Mesendoderm (in vitro differentiated cells): Measurements from ENCODE around the gene PARM1.

Experiments
- DNase-seq: peaks from one replicate; pipeline ENCODE4 v3.0.0; 2013
- H2AK5ac ChIP-seq: 2 replicates; pipeline ENCODE4 v1.6.1; 2013; ENCODE audit warnings: low read length, inconsistent platforms
- H2BK120ac ChIP-seq: 2 replicates; pipeline ENCODE4 v1.6.1; 2013; ENCODE audit warnings: low read depth, mild to moderate bottlenecking, low read length, moderate library complexity, mixed read lengths
- H2BK15ac ChIP-seq: replicated peaks from 2 replicates; pipeline ENCODE4 v1.6.1; 2013; ENCODE audit warnings: low read depth, mild to moderate bottlenecking, moderate library complexity
- H2BK5ac ChIP-seq: 2 replicates; pipeline ENCODE4 v1.6.1; 2013; ENCODE audit warnings: low read length, inconsistent platforms
- H3K18ac ChIP-seq: 2 replicates; pipeline ENCODE4 v1.6.1; 2013; ENCODE audit warnings: mild to moderate bottlenecking, low read length, mixed read lengths
- H3K23ac ChIP-seq: one replicate; pipeline ENCODE4 v1.6.1; 2013; ENCODE audit warnings: low read length
- H3K27ac ChIP-seq: 2 replicates; pipeline ENCODE4 v1.5.1; 2013; ENCODE audit warnings: low read depth, mild to moderate bottlenecking, inconsistent platforms, low read length, moderate library complexity
- H3K27me3 ChIP-seq: 2 replicates; pipeline ENCODE4 v1.6.1; 2013; ENCODE audit warnings: low read length, control low read depth, mild to moderate bottlenecking, inconsistent platforms; ENCODE audit not compliant: insufficient read depth, poor library complexity
- H3K36me3 ChIP-seq: 2 replicates; pipeline ENCODE4 v1.6.1; 2013; ENCODE audit warnings: low read length, inconsistent platforms; ENCODE audit not compliant: control insufficient read depth, insufficient read depth
- H3K4ac ChIP-seq: one replicate; pipeline ENCODE4 v1.6.1; 2013; ENCODE audit warnings: low read depth, mild to moderate bottlenecking, low read length, moderate library complexity
- H3K4me1 ChIP-seq: 2 replicates; pipeline ENCODE4 v1.6.1; 2013; ENCODE audit warnings: low read depth, low read length, inconsistent platforms; ENCODE audit not compliant: control insufficient read depth
- H3K4me2 ChIP-seq: 2 replicates; pipeline ENCODE4 v1.6.1; 2013; ENCODE audit warnings: low read length
- H3K4me3 ChIP-seq: 2 replicates; pipeline ENCODE4 v1.5.1; 2013; ENCODE audit warnings: mild to moderate bottlenecking, low read length
- H3K56ac ChIP-seq: one replicate; pipeline ENCODE4 v1.6.1; 2013; ENCODE audit warnings: low read length
- H3K79me1 ChIP-seq: 2 replicates; pipeline ENCODE4 v1.6.1; 2013; ENCODE audit warnings: low read length, inconsistent platforms
- H3K79me2 ChIP-seq: 2 replicates; pipeline ENCODE4 v1.6.1; 2013; ENCODE audit warnings: mild to moderate bottlenecking, low read length; ENCODE audit not compliant: control insufficient read depth, insufficient read depth
- H3K9ac ChIP-seq: 2 replicates; pipeline ENCODE4 v1.6.1; 2013; ENCODE audit warnings: low read length, inconsistent platforms
- H4K5ac ChIP-seq: one replicate; pipeline ENCODE4 v1.6.1; 2013; ENCODE audit warnings: low read length
- H4K8ac ChIP-seq: one replicate; pipeline ENCODE4 v1.6.1; 2013; ENCODE audit warnings: low read depth, mild to moderate bottlenecking, control low read depth, low read length, moderate library complexity
- WGBS: extraction: QIAGEN DNeasy Blood & Tissue Kit; methylation state at CpG from one replicate; pipeline ENCODE4 v1.1.7; 2013; ENCODE audit warnings: low lambda C conversion rate, missing lambda C conversion rate; ENCODE audit not compliant: insufficient coverage; ENCODE audit errors: extremely low coverage; 5-methylcytosine and 5-hydroxymethylcytosine counted together

The PARM1 gene

DNA sequence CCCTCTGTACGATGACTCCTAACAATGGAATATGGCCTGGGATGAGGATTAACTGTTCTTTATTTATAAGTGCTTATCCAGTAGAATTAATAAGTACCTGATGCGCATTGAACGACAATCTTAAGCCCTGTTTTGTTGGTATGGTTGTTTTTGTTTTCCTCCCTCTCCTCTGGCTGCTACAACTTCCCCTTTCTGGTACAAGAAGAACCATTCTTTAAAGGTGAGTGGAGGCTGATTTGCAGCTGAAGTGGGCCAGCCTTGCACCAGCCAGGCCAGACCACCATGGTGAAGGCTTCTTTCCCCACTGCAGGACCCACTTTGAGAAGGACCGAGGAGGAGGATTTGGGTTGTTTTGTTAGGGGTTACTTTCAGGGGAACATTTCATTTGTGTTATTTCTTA, 113.3 kb downstream of the PARM1 start:
- Histone ChIP-seq H2AK5ac (no peak overlapping the region), H3K27me3 (no peaks in the 10 kb centered on the region), H3K4me3 (no peak overlapping the region), H3K4me1 (no peaks in the 10 kb centered on the region), H2BK15ac (no peak overlapping the region), H3K4me2 (no peak overlapping the region), H3K79me1 (no peaks in the 10 kb centered on the region), H2BK5ac (no peak overlapping the region), H3K27ac (no peak overlapping the region), H3K56ac (no peak overlapping the region), H4K8ac (no peak overlapping the region), H3K23ac (no peak overlapping the region), H3K79me2 (no peaks in the 10 kb centered on the region), H3K4ac (no peak overlapping the region), H3K9ac (no peak overlapping the region), H3K18ac (no peak overlapping the region), H2BK120ac (no peak overlapping the region), H3K36me3 (no peaks in the 10 kb centered on the region), H4K5ac (no peak overlapping the region)
- no CpG with 5 or more reads among the region's 4 CpGs for WGBS
- no peak for DNase-seq

DNA sequence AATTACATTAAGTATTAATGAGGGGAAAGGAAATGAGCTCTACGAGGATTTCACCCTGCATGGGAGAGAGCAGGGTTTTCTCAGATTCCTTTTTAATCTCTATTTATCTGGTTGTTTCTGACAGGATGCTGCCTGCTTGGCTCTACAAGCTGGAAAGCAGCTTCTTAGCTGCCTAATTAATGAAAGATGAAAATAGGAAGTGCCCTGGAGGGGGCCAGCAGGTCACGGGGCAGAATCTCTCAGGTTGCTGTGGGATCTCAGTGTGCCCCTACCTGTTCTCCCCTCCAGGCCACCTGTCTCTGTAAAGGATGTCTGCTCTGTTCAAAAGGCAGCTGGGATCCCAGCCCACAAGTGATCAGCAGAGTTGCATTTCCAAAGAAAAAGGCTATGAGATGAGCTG, 113.7 kb downstream of the PARM1 start:
- Histone ChIP-seq H2BK15ac (no peak overlapping the region), H4K5ac (no peak overlapping the region), H2AK5ac (no peak overlapping the region), H2BK5ac (no peak overlapping the region), H3K27ac (no peak overlapping the region), H3K27me3 (no peaks in the 10 kb centered on the region), H3K4me1 (no peaks in the 10 kb centered on the region), H3K4ac (no peak overlapping the region), H3K79me1 (no peaks in the 10 kb centered on the region), H3K79me2 (no peaks in the 10 kb centered on the region), H3K18ac (no peak overlapping the region), H3K4me2 (no peak overlapping the region), H2BK120ac (no peak overlapping the region), H3K9ac (no peak overlapping the region), H3K36me3 (no peaks in the 10 kb centered on the region), H3K4me3 (no peak overlapping the region), H4K8ac (no peak overlapping the region), H3K56ac (no peak overlapping the region), H3K23ac (no peak overlapping the region)
- WGBS: no CpG with 5 or more reads among the region's 2 CpGs
- no peak for DNase-seq

DNA sequence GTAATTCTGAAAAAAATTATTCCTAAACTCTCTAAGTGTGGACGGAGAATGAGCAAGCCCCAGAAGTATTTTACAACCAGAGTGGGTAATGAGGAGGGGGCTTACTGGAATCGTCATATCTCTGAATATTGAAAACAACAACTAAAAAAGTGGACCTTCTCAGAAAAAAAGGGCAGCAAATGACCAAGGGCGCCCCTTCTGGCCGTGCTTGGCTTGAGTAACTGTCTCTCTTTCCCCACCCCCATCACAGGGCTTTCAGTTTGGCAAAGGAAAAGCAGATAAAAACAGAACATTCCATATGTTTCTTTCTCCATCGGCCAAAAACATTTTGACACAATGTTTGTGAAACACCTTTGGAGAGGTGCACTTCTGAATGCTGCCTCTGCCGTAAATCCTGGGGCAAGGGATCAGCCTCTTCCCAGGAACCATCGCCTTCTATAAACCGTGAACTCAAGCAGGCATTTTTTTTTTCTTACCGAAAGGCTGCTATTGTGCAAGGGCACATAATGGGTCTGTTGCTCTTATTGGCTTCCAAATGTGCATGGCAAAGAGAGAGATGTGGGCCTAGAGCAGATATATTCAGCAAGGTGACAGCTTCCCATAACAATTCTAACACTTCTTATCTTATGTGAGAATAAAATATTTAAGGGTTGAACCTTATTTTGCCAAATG, 115.4 kb downstream of the PARM1 start:
- Histone ChIP-seq H3K4me3 (no peak overlapping the region), H3K9ac (no peak overlapping the region), H3K4me2 (no peak overlapping the region), H2BK15ac (no peak overlapping the region), H3K23ac (no peak overlapping the region), H3K79me2 (no peaks in the 10 kb centered on the region), H3K79me1 (no peaks in the 10 kb centered on the region), H3K4me1 (no peaks in the 10 kb centered on the region), H3K18ac (no peak overlapping the region), H2AK5ac (no peak overlapping the region), H3K27me3 (no peaks in the 10 kb centered on the region), H3K36me3 (no peaks in the 10 kb centered on the region), H4K8ac (no peak overlapping the region), H2BK120ac (no peak overlapping the region), H3K56ac (no peak overlapping the region), H2BK5ac (no peak overlapping the region), H3K27ac (no peak overlapping the region), H3K4ac (no peak overlapping the region), H4K5ac (no peak overlapping the region)
- WGBS: no CpG with 5 or more reads among the region's 9 CpGs
- DNase-seq: peak; percentile 40

DNA sequence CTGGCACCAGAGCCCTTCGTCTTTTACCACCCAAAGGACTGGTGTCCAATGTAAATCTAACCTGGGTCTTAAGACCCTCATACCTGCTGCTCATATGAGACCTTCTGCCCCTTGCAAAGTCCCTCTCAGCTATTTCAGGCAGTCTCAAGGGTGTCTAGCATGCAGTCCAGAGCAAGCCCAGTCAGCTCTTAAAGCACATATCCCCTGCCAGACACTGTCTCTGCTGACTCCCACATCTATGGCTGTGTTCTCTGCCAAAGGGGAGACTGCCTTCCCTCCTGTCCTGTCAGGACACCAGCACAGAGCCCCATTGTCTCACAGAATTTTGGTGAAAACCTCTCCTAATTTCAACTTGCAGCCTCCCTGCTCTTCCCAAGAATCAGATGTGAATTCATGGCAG, 118.5 kb downstream of the PARM1 start:
- no peaks in the 10 kb centered on the region for H3K36me3 ChIP-seq
- no peak overlapping the region for H3K4me3 ChIP-seq
- no peak overlapping the region for H2BK5ac ChIP-seq
- H3K27me3 ChIP-seq: no peaks in the 10 kb centered on the region
- H4K8ac ChIP-seq: no peak overlapping the region
- no peaks in the 10 kb centered on the region for H3K79me2 ChIP-seq
- no peak overlapping the region for H4K5ac ChIP-seq
- no peak overlapping the region for H2BK120ac ChIP-seq
- no peak for DNase-seq
- no peak overlapping the region for H3K23ac ChIP-seq
- no peaks in the 10 kb centered on the region for H3K4me1 ChIP-seq
- no peak overlapping the region for H2AK5ac ChIP-seq
- no peak overlapping the region for H2BK15ac ChIP-seq
- H3K56ac ChIP-seq: no peak overlapping the region
- no peak overlapping the region for H3K4ac ChIP-seq
- no peaks in the 10 kb centered on the region for H3K79me1 ChIP-seq
- no CpG with 5 or more reads among the region's 1 CpG for WGBS
- no peak overlapping the region for H3K27ac ChIP-seq
- no peak overlapping the region for H3K9ac ChIP-seq
- no peak overlapping the region for H3K4me2 ChIP-seq
- no peak overlapping the region for H3K18ac ChIP-seq

DNA sequence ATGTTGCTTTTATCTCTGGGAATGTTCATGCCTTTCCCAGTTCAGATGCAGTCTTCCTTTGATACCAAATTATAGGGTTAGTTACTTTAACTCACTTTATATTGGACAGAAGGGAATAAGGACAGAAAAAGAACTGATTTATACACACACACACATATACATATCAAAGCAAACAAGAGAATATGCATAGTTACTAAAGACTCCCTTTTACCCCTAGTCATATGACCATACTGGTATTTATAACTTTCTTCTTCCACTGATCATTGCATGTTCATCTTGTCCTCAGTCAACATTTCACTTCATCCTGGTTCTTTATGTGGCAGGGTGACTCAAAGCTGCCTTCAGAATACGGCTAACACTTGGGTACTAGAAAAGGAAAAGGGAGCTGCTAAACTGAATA, 120.4 kb downstream of the PARM1 start:
- Histone ChIP-seq H2BK5ac (no peak overlapping the region), H3K18ac (no peak overlapping the region), H3K56ac (no peak overlapping the region), H3K23ac (no peak overlapping the region), H2BK120ac (no peak overlapping the region), H3K9ac (no peak overlapping the region), H4K8ac (no peak overlapping the region), H3K4me3 (no peak overlapping the region), H3K79me1 (no peaks in the 10 kb centered on the region), H3K4ac (no peak overlapping the region), H3K4me1 (no peaks in the 10 kb centered on the region), H3K27ac (no peak overlapping the region), H2AK5ac (no peak overlapping the region), H3K79me2 (no peaks in the 10 kb centered on the region), H2BK15ac (no peak overlapping the region), H3K36me3 (no peaks in the 10 kb centered on the region), H3K27me3 (no peaks in the 10 kb centered on the region), H4K5ac (no peak overlapping the region), H3K4me2 (no peak overlapping the region)
- WGBS: no CpG with 5 or more reads among the region's 1 CpG
- DNase-seq: no peak

DNA sequence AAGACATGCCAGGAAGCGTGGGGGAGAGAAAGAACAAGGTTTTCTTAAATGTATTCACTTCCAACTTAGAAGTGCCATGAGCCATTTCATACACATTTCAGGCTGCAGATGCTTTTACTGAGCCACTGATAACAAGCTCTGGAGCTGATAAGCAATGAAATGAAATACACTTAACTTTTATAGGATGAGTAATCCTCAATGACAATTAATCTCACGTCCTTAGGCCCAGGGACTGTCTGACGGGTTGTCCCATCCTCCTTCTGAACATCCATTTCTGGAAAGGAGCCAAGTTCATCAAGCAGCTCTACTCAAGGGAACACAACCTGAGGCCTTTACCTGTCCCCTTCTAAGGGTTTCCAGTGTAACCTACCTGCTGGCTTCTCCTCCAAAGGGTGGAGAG, 121.2 kb downstream of the PARM1 start:
- WGBS: no CpG with 5 or more reads among the region's 3 CpGs
- H2BK5ac ChIP-seq: no peak overlapping the region

More for the DNA sequence above, 121.2 kb downstream of the PARM1 start:
- H3K4ac ChIP-seq: no peak overlapping the region
- H3K27me3 ChIP-seq: no peaks in the 10 kb centered on the region
- H2BK120ac ChIP-seq: no peak overlapping the region
- no peak overlapping the region for H3K56ac ChIP-seq
- no peak overlapping the region for H3K4me3 ChIP-seq
- H2AK5ac ChIP-seq: no peak overlapping the region
- no peak overlapping the region for H3K18ac ChIP-seq
- H3K79me2 ChIP-seq: no peaks in the 10 kb centered on the region
- H3K9ac ChIP-seq: no peak overlapping the region
- no peak overlapping the region for H2BK15ac ChIP-seq
- no peak overlapping the region for H3K4me2 ChIP-seq
- H3K23ac ChIP-seq: no peak overlapping the region
- no peaks in the 10 kb centered on the region for H3K36me3 ChIP-seq
- no peaks in the 10 kb centered on the region for H3K4me1 ChIP-seq
- no peak overlapping the region for H3K27ac ChIP-seq
- H3K79me1 ChIP-seq: no peaks in the 10 kb centered on the region
- H4K5ac ChIP-seq: no peak overlapping the region
- H4K8ac ChIP-seq: no peak overlapping the region
- DNase-seq: no peak
